Measurements from ENCODE around the gene GZF1.

GRCh38 chr20:23344336-23344735, 17.6 kb upstream of the GZF1 start:
- no peak for TF ChIP-seq POLR2A (IDR thresholded peaks at IDR 0.05)
- no peak for TF ChIP-seq CTCF (IDR thresholded peaks at IDR 0.05 in 8 of 11, conservative IDR thresholded peaks at IDR 0.05 in 3 of 11)
- TF ChIP-seq POLR2AphosphoS5 (IDR thresholded peaks at IDR 0.05): no peak
